Measurements from ENCODE around the gene ELFN1.

Gene ELFN1

DNA sequence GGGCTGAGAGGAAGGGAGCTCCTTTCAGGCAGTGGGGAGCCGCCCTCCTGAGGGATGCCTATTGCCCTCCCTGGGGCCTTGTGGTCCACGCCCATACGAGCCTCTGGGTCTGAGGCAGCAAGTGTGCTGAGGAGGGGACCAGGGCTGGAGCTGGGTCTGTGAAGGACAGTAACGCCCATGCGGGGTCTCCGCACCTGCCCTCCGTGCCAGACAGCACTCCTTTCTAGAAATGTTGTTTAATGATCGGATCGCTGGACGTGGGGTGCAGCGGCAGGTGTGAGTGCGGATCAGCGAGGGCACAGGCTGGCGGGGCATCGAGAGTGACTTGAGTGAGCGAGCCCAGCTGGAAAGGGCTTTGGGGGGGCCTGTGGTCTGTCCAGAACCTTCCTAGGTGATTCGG lies 70.1 kb downstream of the ELFN1 start:
- Mint-ChIP-seq H3K36me3 (ENCODE audit: low read depth) (peaks cover 5% of the 10 kb centered on the region), H3K27ac (no peak overlapping the region), H3K4me3 (no peak overlapping the region), H3K4me1 (peaks cover 30% of the 10 kb centered on the region), H3K9me3 (no peaks in the 10 kb centered on the region), H3K27me3 (ENCODE audit: low read depth, poor library complexity) (no peaks in the 10 kb centered on the region)
- TF ChIP-seq, protein P1, sequence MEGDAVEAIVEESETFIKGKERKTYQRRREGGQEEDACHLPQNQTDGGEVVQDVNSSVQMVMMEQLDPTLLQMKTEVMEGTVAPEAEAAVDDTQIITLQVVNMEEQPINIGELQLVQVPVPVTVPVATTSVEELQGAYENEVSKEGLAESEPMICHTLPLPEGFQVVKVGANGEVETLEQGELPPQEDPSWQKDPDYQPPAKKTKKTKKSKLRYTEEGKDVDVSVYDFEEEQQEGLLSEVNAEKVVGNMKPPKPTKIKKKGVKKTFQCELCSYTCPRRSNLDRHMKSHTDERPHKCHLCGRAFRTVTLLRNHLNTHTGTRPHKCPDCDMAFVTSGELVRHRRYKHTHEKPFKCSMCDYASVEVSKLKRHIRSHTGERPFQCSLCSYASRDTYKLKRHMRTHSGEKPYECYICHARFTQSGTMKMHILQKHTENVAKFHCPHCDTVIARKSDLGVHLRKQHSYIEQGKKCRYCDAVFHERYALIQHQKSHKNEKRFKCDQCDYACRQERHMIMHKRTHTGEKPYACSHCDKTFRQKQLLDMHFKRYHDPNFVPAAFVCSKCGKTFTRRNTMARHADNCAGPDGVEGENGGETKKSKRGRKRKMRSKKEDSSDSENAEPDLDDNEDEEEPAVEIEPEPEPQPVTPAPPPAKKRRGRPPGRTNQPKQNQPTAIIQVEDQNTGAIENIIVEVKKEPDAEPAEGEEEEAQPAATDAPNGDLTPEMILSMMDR (IDR thresholded peaks at IDR 0.05) = no peak
- no peak for DNase-seq

DNA sequence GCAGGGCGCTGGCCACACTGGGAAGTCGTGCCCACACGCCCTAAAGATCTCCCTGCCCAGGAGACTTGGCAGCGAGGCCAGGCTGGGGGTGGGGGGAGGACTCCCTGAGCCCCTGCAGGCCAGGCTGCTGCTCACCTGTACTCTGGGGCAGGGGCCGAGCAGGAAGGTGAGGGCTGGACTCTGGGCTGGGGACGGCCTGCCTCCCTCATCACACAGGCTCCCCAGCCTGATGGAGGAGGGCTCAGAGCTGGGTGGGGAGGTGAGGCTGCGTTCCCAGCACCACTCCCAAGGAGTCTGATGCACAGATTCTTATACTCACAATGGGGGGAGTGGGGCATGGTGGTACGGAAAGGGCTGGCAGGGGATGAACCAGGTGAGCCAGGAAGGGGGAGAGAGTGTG lies 71.2 kb downstream of the ELFN1 start:
- H3K4me1 Mint-ChIP-seq = peaks cover 22% of the 10 kb centered on the region

DNA sequence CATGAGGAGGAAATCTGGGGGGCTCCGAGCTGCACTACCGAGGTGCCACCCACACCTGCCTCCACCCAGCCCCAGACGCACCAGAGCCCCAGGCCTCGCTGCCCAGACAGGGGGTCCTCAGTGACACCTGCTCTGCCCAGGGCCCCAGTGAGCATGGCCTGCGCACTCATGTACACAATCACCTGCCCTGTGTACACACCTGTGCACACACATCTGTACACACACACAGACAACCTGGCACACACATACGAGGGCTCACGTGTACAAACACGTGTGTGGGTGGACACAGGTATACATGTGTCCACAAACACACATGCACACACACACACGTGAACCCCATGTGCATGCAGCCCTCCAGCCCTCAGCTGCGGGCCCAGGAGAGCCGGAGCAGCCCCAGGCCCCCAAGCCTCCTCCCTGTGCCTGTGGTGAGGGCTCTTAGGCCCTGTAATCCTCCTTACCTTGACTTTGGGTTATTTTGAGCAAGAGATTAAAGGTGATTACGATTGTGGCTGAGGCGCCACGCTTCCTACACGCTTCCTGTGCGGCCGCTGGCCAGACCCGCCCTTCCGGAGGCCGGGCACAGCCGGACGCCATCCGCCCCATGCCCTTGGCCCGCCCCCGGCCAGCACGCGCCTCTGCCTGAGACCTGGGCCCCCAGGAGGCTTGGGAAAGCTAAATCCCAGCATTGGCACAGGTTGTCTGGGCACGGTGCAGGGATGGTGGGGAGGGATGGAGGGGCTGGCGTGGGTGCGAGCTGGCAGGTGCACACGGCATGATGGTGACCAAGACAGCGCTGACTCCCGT lies 71.9 kb downstream of the ELFN1 start:
- Mint-ChIP-seq H3K27me3 (ENCODE audit: low read depth, poor library complexity) (no peaks in the 10 kb centered on the region), H3K9me3 (no peaks in the 10 kb centered on the region), H3K4me1 (peaks cover 19% of the 10 kb centered on the region)

More for the DNA sequence above, 71.2 kb downstream of the ELFN1 start:
- no peaks in the 10 kb centered on the region for H3K27me3 Mint-ChIP-seq (ENCODE audit: low read depth, poor library complexity)
- TF ChIP-seq, protein P1 (IDR thresholded peaks at IDR 0.05) = no peak
- no peaks in the 10 kb centered on the region for H3K9me3 Mint-ChIP-seq
- H3K36me3 Mint-ChIP-seq (ENCODE audit: low read depth) = peaks cover 5% of the 10 kb centered on the region
- no peak overlapping the region for H3K4me3 Mint-ChIP-seq
- no peak for DNase-seq
- no peak overlapping the region for H3K27ac Mint-ChIP-seq

DNA sequence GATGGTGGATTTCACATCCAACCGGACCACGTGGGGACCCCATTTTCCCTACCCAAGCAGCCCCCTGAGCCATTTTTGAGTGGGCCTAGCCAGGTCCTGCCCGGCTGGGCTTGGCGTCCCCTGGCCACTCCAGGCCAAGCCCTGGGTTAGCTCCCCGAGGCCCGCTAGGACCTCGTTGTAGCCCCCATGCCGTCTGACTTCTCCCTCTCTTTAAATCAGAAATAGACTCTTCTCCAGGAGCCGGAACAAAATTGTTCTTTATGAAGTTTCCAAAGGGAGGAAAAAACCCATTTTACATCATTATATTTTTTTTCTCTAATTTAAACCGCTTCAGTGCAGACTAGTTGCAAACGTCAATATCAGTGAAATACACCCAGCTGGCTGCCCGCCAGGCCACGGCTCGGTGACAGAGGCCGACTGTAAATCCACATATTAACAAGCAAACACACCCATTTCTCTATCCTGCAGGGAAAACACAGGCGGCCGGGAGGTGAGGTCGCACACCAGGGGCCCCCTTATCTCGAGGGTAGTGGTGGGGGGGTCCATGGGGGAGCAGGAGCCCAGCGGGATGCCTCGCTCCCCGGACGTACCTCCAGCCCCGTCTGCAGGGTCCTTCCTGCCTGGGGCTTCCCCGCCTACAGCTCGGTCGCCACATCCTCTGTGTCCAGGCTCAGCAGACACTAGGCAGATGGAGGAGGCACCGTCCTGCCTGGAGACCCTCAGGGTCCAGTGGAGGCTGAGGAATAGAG lies 72.7 kb downstream of the ELFN1 start:
- DNase-seq = no peak
- H3K27ac Mint-ChIP-seq = peak overlapping the region; percentile 50
- no peak overlapping the region for H3K4me3 Mint-ChIP-seq
- no peaks in the 10 kb centered on the region for H3K9me3 Mint-ChIP-seq
- peaks cover 20% of the 10 kb centered on the region for H3K4me1 Mint-ChIP-seq
- TF ChIP-seq, protein P1 (IDR thresholded peaks at IDR 0.05) = no peak
- peaks cover 12% of the 10 kb centered on the region for H3K36me3 Mint-ChIP-seq (ENCODE audit: low read depth)
- H3K27me3 Mint-ChIP-seq (ENCODE audit: low read depth, poor library complexity) = no peaks in the 10 kb centered on the region

More for the DNA sequence above, 71.9 kb downstream of the ELFN1 start:
- TF ChIP-seq, protein P1 (IDR thresholded peaks at IDR 0.05) = no peak
- Mint-ChIP-seq H3K36me3 (ENCODE audit: low read depth) (peaks cover 7% of the 10 kb centered on the region), H3K4me3 (no peak overlapping the region), H3K27ac (no peak overlapping the region)
- no peak for DNase-seq

DNA sequence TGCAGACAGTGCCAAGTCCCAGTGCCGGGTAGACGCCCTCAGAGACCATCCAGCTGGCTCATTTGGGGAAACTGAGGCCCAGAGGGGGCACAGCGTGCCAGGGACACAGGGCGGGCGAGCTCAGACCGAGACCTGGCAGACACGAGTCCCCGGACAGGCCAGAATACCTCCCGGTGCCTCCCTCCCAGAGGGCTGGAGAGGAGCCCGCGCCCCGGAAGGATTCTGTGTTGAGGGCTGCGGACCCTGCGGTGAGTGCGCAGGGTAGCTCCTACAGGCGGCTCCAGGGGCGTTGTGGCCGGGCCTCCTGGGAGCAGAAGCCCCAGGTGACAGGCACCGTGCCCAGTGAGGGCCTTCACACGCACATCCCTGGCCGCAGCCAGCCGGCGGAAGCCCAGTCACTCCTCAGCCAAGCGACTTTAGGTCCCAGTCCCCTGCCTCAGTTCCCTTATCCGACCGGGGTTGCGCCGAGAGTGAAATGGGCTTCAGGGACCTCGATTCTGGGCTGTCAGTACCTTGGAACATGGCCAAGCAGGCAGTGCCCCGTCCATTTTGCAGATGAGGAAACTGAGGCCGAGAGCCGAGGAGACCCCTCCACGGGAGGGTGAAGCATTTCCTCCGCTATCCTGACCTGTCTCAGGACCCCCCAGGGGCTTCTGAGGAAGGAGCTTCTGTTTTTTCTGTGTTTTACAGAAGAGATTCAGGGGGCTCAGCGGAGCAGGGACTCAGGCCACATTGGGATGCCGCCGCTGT lies 73.6 kb downstream of the ELFN1 start:
- Mint-ChIP-seq H3K4me3 (no peak overlapping the region), H3K27me3 (ENCODE audit: low read depth, poor library complexity) (no peaks in the 10 kb centered on the region), H3K4me1 (peaks cover 21% of the 10 kb centered on the region), H3K9me3 (no peaks in the 10 kb centered on the region), H3K36me3 (ENCODE audit: low read depth) (peaks cover 12% of the 10 kb centered on the region), H3K27ac (no peak overlapping the region)
- DNase-seq = no peak
- TF ChIP-seq, protein P1 (IDR thresholded peaks at IDR 0.05) = no peak
